ENCODE measurements around the gene HOMER3.

DNA sequence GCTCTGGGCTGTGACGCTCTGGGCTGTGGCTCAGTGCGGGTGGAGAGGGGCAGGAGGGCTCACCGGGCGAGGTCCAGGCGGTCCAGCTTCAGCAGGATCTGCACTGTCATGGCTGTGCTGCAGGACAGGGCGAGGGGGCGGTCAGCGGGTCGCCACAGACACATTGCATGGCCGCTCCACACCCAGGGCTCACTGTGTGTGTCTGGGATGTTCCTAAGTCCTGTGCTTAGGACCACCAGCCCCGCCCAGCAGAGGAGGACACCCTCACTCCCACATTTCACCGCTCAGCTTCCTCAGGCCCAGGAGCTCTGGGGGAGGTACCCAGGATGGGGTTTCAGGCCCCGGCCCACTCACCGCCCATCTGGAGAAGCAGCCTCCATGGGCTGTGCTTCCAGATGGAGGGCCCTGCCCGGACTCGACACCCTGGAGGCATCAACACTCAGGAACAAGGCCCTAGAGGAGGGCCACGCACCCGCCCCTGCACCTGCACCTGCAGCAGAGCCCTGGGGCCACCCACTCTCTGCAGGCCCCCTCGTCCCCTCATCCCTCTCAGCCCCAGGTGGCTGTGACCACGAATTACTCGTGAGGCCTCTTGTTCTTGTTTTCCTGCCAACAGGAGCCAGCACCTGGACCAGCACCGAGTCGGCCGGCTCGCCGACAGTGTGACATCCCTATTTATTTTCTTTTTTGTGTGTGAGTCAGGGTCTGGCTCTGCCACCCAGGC, 35.3 kb downstream of the HOMER3 start:
- TF ChIP-seq POLR2A (IDR thresholded peaks at IDR 0.05) (no peak), POLR2AphosphoS5 (IDR thresholded peaks at IDR 0.05) (no peak)
- TF ChIP-seq, protein P1, sequence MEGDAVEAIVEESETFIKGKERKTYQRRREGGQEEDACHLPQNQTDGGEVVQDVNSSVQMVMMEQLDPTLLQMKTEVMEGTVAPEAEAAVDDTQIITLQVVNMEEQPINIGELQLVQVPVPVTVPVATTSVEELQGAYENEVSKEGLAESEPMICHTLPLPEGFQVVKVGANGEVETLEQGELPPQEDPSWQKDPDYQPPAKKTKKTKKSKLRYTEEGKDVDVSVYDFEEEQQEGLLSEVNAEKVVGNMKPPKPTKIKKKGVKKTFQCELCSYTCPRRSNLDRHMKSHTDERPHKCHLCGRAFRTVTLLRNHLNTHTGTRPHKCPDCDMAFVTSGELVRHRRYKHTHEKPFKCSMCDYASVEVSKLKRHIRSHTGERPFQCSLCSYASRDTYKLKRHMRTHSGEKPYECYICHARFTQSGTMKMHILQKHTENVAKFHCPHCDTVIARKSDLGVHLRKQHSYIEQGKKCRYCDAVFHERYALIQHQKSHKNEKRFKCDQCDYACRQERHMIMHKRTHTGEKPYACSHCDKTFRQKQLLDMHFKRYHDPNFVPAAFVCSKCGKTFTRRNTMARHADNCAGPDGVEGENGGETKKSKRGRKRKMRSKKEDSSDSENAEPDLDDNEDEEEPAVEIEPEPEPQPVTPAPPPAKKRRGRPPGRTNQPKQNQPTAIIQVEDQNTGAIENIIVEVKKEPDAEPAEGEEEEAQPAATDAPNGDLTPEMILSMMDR (IDR thresholded peaks at IDR 0.05), result no peak
